LoVo (cell line): ENCODE data around the gene ATF7IP.
"Not testable (repeated sequence)": the region's sequence is repeated elsewhere in the genome, so short reads cannot be mapped to it uniquely, and the experiment has no call there.

Source experiments
- DNase-seq: peaks from one replicate; pipeline ENCODE4 v3.0.0-alpha.2; 2016; ENCODE audit warnings: low spot score

The ATF7IP gene

GRCh38 chr12:14365294-14366208 is at the start of gene ATF7IP:
ATF7IP (plus strand) TSS chr12:14365682; CDS start chr12:14423916, 58,234 bp downstream.
- peak; percentile 99 for DNase-seq

- no peak for DNase-seq
These were observed 47.9 kb upstream of the ATF7IP start for GRCh38 chr12:14317362-14318146.

GRCh38 chr12:14319704-14320427 is 45.6 kb upstream of the ATF7IP start:
- not testable (repeated sequence) for DNase-seq

- DNase-seq = no peak
These were observed 43.1 kb upstream of the ATF7IP start for GRCh38 chr12:14322403-14322802.

GRCh38 chr12:14325716-14326343 is 39.7 kb upstream of the ATF7IP start:
- DNase-seq = no peak

GRCh38 chr12:14326699-14327098 is 38.8 kb upstream of the ATF7IP start:
- DNase-seq = no peak

GRCh38 chr12:14327711-14328110 is 37.8 kb upstream of the ATF7IP start:
- DNase-seq = no peak

- DNase-seq = no peak
These were observed 33.0 kb upstream of the ATF7IP start for GRCh38 chr12:14332482-14332881.

GRCh38 chr12:14340371-14340770 is 25.1 kb upstream of the ATF7IP start:
- no peak for DNase-seq

GRCh38 chr12:14351524-14351923 is 14.0 kb upstream of the ATF7IP start:
- DNase-seq = not testable (repeated sequence)

- DNase-seq = not testable (repeated sequence)
These were observed 13.4 kb upstream of the ATF7IP start for GRCh38 chr12:14352066-14352465.

- not testable (repeated sequence) for DNase-seq
These were observed 10.8 kb upstream of the ATF7IP start for GRCh38 chr12:14354665-14355064.

- DNase-seq = peak; percentile 73
These were observed 9.3 kb upstream of the ATF7IP start for GRCh38 chr12:14356147-14356546.

- no peak for DNase-seq
These were observed 8.0 kb upstream of the ATF7IP start for GRCh38 chr12:14357486-14357885.

GRCh38 chr12:14362352-14362751 is 3.1 kb upstream of the ATF7IP start:
- DNase-seq = no peak

GRCh38 chr12:14364583-14365271 is 755 bp upstream of the ATF7IP start:
- DNase-seq = no peak

- no peak for DNase-seq
These were observed 942 bp downstream of the ATF7IP start for GRCh38 chr12:14366209-14367039.

GRCh38 chr12:14367040-14367661 is 1.7 kb downstream of the ATF7IP start:
- no peak for DNase-seq

- DNase-seq = no peak
These were observed 3.8 kb downstream of the ATF7IP start for GRCh38 chr12:14369311-14369710.

GRCh38 chr12:14373217-14373616 is 7.7 kb downstream of the ATF7IP start:
- no peak for DNase-seq
